Measurements from ENCODE around the gene PARVA. TPM values are rescaled to one million over a fixed set of nuclear protein-coding genes. Genes with fewer than 3 reads are reported as not detected.

The PARVA gene
- total and polyA plus RNA-seq, 2 of the 8 experiments (the other 6 are each of a cell fraction or from before 2014, with no cell fraction given): 3.1 to 13.5 TPM

- H3K4me1 ChIP-seq (replicated peaks in 1 of 4; ENCODE audit: control insufficient read depth in 3 of 4, insufficient read depth in 4 of 4, low read length in 3 of 4): no peaks in the 10 kb centered on the region
- TF ChIP-seq CBX8 (IDR thresholded peaks at IDR 0.05; ENCODE audit: borderline replicate concordance, low read depth, low read length) (no peak), EP300 (IDR thresholded peaks at IDR 0.05; ENCODE audit: borderline replicate concordance in 1 of 2, low read depth in 2 of 2, low read length in 2 of 2) (no peak), TAF7 (optimal IDR thresholded peaks at IDR 0.05; ENCODE audit: borderline replicate concordance, low read depth, low read length) (no peak), BACH1 (IDR thresholded peaks at IDR 0.05; ENCODE audit: low read length) (no peak), BCL11A (IDR thresholded peaks at IDR 0.05; ENCODE audit: low read depth in 2 of 2, low read length in 2 of 2) (no peak), KDM4A (IDR thresholded peaks at IDR 0.05; ENCODE audit: low read depth, low read length, severe bottlenecking) (no peak)
- H2BK12ac ChIP-seq (ENCODE audit: low read depth, low read length): no peak overlapping the region
- H3K36me3 ChIP-seq (ENCODE audit: control insufficient read depth in 2 of 4, insufficient read depth in 4 of 4, low read length in 3 of 4): no peaks in the 10 kb centered on the region
- H3K23ac ChIP-seq (ENCODE audit: insufficient read length): no peak overlapping the region
- DNase-seq (ENCODE audit: low read depth in 1 of 2, low spot score in 2 of 2): no peak
- no peak overlapping the region for H2AFZ ChIP-seq (ENCODE audit: low read length)
- no peak overlapping the region for H3K4me3 ChIP-seq (ENCODE audit: extremely low read depth in 1 of 4, insufficient read depth in 2 of 4, low read depth in 3 of 4, low read length in 4 of 4)
- no peak overlapping the region for H2AK5ac ChIP-seq (ENCODE audit: low read depth, low read length)
- no peak overlapping the region for H4K8ac ChIP-seq (ENCODE audit: extremely low read depth, insufficient read depth, low read length)
- H3K9ac ChIP-seq (replicated peaks in 1 of 4; ENCODE audit: extremely low read depth in 1 of 4, low read depth in 3 of 4, low read length in 3 of 4): no peak overlapping the region
- H4K5ac ChIP-seq (ENCODE audit: insufficient read length, low read depth, low read length): no peak overlapping the region
- H3K56ac ChIP-seq (replicated peaks; ENCODE audit: insufficient read length, low read depth, low read length): no peak overlapping the region
- no peak overlapping the region for H3K4ac ChIP-seq (replicated peaks; ENCODE audit: insufficient read length, low read depth, low read length)
- H3K14ac ChIP-seq (ENCODE audit: insufficient read length): no peak overlapping the region
- no peaks in the 10 kb centered on the region for H3K79me1 ChIP-seq (ENCODE audit: low read depth, low read length)
- no peak overlapping the region for H2BK120ac ChIP-seq (replicated peaks; ENCODE audit: low read depth, low read length)
- FAIRE-seq: no peak
- H3K27ac ChIP-seq (ENCODE audit: low read depth, low read length): no peak overlapping the region
- H3K27me3 ChIP-seq (replicated peaks in 1 of 4; ENCODE audit: control insufficient read depth in 3 of 4, extremely low read depth in 1 of 4, insufficient read depth in 3 of 4, low read length in 3 of 4): no peaks in the 10 kb centered on the region
- H3K23me2 ChIP-seq (ENCODE audit: low read depth, low read length): no peaks in the 10 kb centered on the region
- H3K4me2 ChIP-seq (ENCODE audit: insufficient read depth in 1 of 2, low read depth in 2 of 2, low read length in 2 of 2): no peak overlapping the region
- no peak overlapping the region for H2BK15ac ChIP-seq (ENCODE audit: low read length)
- no peaks in the 10 kb centered on the region for H3K9me3 ChIP-seq (ENCODE audit: insufficient read depth in 2 of 2, low read depth in 1 of 2, low read length in 1 of 2)
- POLR2A ChIA-PET (ENCODE audit: partially characterized antibody): no interaction called here
- H2BK5ac ChIP-seq (ENCODE audit: low read depth, low read length): no peak overlapping the region
- H3K79me2 ChIP-seq (ENCODE audit: control insufficient read depth in 1 of 2, insufficient read depth in 2 of 2, low read length in 2 of 2): no peaks in the 10 kb centered on the region
- H4K20me1 ChIP-seq (replicated peaks in 1 of 2; ENCODE audit: control insufficient read depth in 1 of 2, insufficient read depth in 2 of 2, low read length in 2 of 2): no peaks in the 10 kb centered on the region
- H3K18ac ChIP-seq (ENCODE audit: extremely low read depth, low read length): no peak overlapping the region
- no peak overlapping the region for H2BK20ac ChIP-seq (ENCODE audit: low read length)
- no peak overlapping the region for H4K91ac ChIP-seq (replicated peaks; ENCODE audit: insufficient read length, low read length)
- CTCF ChIA-PET (ENCODE audit: partially characterized antibody): no interaction called here
Observed at GRCh38 chr11:12529793-12530192, 152.4 kb downstream of the PARVA start.

Data from H1 (cell line).